GM21367 (cell line): ENCODE data around the gene TTPAL.

Source experiments
- ATAC-seq: cut with Tn5 transposase; IDR thresholded peaks from one replicate; pipeline ENCODE4 v1.9.1; 2021; ENCODE audit not compliant: unreplicated experiment

TTPAL gene

DNA sequence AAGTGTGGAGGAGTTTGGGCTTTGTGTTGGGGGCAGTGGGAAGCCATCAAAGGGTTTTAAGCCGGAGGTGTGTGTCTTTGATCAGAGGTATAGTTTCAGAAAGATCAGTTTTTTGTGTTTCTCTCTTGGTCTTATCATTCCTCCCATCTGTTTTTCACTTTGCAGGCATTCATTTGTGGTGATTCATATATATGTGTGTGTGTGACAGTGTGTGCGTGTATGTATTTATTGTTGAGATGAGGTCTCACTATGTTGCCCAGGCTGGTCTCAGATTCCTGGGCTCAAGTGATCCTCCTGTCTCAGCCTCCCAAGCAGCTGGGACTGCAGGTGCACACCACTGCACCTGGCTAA lies 57.3 kb downstream of the TTPAL start:
- no peak for ATAC-seq

DNA sequence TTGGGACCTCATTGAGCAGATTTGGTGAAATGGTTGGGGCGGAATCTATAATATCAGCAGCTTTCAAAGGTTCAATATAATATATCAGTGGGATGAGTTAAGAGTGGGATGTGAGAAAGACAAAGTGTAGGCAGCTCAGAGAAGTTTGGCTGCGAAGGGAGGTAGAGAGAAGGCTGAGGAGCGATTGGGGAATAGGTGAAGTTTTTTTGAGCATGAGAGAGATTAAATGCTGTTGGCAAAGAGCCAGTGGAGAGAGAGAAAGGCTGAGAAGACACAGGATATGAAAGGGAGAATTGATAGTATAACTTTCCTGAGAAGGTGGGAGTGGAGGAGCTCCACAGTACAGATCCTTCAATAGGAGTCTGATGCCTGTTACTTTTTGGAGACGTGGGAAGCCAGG lies 58.3 kb downstream of the TTPAL start:
- no peak for ATAC-seq

DNA sequence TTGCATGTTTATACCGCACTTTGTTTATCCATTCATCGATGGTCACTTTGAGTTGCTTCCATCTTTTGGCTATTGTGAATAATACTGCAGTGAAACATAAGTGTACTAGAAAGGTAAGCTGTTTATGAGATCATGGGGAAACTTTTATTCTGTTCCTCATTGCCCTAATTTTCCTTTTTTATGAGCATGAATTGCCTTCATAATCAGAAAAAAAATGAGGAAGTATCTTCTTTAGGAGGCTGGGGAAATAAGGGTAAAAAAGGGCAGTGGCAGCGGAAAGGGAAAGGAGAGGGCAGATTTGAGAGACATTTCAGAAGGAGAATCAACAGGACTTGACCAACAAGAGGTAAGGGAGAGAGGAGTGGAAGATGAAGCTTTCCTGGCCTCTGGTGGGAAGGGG lies 60.5 kb downstream of the TTPAL start:
- no peak for ATAC-seq

DNA sequence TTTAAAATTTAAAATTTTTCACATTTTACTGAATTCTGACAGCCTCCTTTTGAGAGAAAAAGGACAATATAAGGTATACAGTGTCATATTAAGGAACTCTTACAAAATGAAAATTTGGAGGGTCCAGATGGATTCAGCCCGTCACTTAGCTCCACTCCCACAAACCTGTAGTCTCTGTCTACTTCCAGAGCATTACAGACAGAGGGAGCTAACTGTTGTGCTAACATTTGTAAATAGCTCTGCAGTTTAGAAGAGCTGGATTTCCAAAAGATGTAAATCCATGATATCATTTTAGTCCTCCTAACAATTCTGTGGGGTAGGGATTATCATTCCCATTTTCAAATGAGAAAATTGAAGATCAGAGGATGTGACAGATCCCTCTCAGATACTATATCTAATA lies 62.3 kb downstream of the TTPAL start:
- no peak for ATAC-seq

DNA sequence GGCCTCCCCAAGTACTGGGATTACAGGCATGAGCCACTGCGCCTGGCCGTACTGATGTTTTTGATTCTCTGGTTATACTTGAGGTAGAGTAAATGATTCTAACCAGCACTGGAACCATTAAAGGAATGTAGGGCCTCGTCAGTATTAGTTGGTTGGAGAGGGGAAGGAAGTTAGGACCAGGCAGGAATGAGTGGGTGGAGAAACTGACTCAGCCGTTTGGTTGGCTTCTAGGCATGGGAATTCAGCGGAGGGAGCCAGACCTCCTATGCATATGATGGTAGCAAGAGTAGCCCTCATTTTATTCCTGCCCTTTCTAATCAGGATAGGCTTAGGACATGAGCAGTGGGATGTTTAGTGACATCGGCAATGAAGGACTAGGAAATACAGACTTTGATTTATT lies 65.2 kb downstream of the TTPAL start:
- no peak for ATAC-seq

DNA sequence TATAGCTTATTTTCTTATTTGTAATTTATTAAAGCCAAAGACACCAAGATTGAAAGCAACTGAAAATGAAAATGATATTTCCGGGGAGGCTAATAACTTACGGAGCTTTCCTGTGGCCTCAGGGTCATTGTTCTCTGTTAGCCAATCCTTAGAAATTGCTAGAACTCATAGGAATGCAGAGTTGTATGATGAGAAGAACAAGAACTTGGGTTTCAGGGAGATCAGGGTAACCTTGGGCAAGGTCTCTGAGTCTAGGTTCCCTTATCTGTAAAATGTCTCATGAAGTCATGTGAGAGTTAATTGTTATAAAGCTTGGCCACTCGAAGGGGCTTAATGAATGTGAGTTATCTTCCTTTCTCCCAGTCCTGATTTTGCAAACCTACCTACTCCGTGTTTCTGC lies 66.3 kb downstream of the TTPAL start:
- ATAC-seq, result no peak

DNA sequence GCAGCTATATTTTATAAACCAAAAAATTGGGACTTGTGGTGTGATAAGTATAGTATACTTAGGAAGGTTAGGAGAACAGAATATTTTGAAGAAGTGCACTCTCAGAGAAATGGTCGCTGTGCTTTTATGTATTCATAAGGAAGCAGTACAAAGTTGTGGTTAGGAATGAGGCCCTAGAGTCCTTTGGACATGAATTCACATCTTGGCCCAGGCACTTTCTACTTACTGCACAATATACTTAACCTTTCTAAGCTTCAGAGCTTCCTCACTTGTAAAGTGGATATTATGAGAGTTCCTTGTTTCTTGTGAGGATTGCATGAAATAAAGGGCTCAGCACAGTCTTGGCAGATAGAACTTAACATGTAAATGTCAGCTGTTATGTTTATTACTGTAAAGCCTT lies 67.2 kb downstream of the TTPAL start:
- ATAC-seq, result no peak

DNA sequence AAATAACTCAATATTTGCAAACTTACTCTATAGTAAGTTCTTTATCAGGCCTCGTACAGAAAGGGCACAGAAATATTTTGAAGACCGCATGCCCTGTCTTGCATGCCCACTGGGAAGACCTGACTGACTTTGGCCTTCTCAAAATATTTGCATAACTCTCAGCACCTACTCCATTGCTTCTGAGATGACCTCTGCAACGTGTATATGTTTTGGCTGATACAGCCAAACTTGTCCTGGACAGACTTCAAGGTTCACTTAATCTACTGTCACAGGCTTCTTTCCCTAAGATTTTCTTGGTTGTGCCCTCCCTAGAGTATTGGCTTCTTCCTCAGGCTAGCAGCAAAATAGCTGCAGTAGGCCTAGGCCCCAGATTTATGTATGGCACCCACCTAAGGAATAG lies 67.7 kb downstream of the TTPAL start:
- no peak for ATAC-seq
